PFSK-1 (cell line): ENCODE results near the gene SLC39A6.

ENCODE experiments used
- FOXP2 ChIP-seq: optimal IDR thresholded peaks from 2 replicates; pipeline ENCODE3; 2011; ENCODE audit warnings: borderline replicate concordance, control low read depth, inconsistent platforms; ENCODE audit not compliant: insufficient read depth; ENCODE audit errors: extremely low read length, extremely low read depth
- POLR2AphosphoS5 ChIP-seq: IDR thresholded peaks from 2 replicates; pipeline ENCODE4 v1.6.1; 2012; ENCODE audit warnings: low read depth, mild to moderate bottlenecking, control low read depth, low read length, moderate library complexity
- SIN3A ChIP-seq: IDR thresholded peaks from 2 replicates; pipeline ENCODE4 v1.6.1; 2012; ENCODE audit warnings: mild to moderate bottlenecking, low read length, moderate library complexity, borderline replicate concordance; ENCODE audit not compliant: insufficient read depth
- TAF1 ChIP-seq: IDR thresholded peaks from 2 replicates; pipeline ENCODE4 v1.6.1; 2012; ENCODE audit warnings: low read length, control low read depth, borderline replicate concordance; ENCODE audit not compliant: insufficient read depth
- TF ChIP-seq, protein P1 (sequence below), 2 experiments: IDR thresholded peaks; 2 replicates each; pipeline versions ENCODE4 v1.6.1 to v1.8.0; 2011 to 2012; ENCODE audit warnings: low read depth in 2 of 2, low read length in 2 of 2, control low read depth in 1 of 2, inconsistent platforms in 1 of 2, mild to moderate bottlenecking in 1 of 2, moderate library complexity in 1 of 2; ENCODE audit not compliant: insufficient read depth in 1 of 2

Gene SLC39A6

DNA sequence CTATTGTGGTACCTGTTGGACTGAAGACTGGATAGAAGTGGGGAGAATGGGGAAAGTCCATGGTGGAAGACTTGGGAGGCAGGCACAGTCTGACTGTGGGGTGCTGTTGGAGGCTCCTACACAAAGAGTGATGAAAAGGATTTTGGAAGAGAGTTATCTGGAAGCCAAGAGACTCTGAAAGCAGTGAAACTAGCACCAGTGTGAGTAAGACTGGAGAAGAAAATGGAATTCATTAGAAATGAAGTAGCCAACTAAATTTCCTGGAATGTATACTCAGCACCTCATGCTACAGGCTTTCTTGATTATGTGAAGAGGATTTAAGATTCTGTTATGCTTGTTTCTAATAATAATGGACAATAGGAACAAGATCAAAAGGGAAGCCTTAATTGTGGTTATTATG is 28.3 kb upstream of the SLC39A6 start:
- TF ChIP-seq SIN3A (no peak), TAF1 (no peak), FOXP2 (no peak), POLR2AphosphoS5 (no peak)
- TF ChIP-seq, protein P1, sequence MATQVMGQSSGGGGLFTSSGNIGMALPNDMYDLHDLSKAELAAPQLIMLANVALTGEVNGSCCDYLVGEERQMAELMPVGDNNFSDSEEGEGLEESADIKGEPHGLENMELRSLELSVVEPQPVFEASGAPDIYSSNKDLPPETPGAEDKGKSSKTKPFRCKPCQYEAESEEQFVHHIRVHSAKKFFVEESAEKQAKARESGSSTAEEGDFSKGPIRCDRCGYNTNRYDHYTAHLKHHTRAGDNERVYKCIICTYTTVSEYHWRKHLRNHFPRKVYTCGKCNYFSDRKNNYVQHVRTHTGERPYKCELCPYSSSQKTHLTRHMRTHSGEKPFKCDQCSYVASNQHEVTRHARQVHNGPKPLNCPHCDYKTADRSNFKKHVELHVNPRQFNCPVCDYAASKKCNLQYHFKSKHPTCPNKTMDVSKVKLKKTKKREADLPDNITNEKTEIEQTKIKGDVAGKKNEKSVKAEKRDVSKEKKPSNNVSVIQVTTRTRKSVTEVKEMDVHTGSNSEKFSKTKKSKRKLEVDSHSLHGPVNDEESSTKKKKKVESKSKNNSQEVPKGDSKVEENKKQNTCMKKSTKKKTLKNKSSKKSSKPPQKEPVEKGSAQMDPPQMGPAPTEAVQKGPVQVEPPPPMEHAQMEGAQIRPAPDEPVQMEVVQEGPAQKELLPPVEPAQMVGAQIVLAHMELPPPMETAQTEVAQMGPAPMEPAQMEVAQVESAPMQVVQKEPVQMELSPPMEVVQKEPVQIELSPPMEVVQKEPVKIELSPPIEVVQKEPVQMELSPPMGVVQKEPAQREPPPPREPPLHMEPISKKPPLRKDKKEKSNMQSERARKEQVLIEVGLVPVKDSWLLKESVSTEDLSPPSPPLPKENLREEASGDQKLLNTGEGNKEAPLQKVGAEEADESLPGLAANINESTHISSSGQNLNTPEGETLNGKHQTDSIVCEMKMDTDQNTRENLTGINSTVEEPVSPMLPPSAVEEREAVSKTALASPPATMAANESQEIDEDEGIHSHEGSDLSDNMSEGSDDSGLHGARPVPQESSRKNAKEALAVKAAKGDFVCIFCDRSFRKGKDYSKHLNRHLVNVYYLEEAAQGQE (IDR thresholded peaks at IDR 0.05; ENCODE audit: insufficient read depth in 1 of 2, low read depth in 2 of 2, low read length in 2 of 2) = no peak

DNA sequence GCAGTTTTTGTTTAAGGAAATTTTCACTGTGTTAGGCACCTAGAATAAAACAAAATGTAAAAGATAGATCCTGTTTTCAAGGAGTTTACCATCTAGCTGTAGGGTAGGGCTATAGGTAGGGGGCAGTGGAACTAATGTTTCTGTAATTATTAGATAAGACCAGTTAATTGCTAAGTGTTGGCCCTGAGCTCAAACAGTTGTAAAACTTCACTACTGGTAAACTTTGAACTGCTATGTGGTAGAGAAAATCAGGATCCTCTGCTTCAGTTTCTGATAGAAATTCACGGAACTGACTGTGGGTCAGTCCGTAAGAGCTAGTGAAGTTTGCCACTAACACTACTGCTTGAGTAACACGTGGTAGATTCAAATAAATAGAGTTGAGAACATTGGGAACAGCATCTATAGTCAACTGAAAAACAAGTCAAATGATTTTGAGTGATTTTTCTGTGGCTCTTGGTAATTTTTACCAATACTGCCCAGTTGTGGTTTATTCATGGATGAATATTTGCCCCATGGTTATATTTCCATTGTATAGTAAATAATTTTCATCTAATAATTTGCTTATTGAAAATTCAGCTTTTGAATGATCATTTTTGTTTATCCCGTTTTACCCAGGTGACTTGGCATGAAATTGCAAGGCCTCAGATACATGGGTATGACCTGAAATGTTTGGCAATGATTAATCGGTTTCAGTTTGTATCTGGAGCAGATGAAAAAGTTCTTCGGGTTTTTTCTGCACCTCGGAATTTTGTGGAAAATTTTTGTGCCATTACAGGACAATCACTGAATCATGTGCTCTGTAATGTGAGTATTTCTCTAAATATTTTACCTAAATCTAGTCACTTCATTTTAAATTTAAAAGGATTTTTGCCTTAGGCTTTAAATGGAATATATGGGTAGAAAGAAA is 27.0 kb upstream of the SLC39A6 start:
- TF ChIP-seq POLR2AphosphoS5 (no peak), FOXP2 (no peak), TAF1 (no peak), SIN3A (no peak)
- TF ChIP-seq, protein P1 (IDR thresholded peaks at IDR 0.05; ENCODE audit: insufficient read depth in 1 of 2, low read depth in 2 of 2, low read length in 2 of 2) = no peak

DNA sequence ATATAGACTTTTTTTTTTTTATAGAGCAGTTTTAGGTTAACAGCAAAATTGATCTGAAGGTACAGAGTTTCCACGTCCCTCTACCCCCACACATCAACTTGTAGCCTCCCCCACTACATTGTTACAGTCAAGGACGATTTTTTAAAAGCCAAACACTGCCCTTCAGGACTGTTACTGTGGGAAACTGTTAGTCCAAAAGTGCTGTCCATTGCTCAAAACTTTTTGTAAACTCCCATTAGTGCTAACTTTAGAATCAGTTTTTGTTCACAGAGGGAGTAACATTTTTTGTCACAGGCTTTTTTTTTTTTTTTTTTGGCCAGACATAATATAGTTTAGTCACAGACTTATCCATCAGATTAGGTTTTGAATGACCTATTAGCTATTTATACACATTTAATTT is 24.6 kb upstream of the SLC39A6 start:
- TF ChIP-seq SIN3A (no peak), TAF1 (no peak), POLR2AphosphoS5 (no peak), FOXP2 (no peak)
- TF ChIP-seq, protein P1 (IDR thresholded peaks at IDR 0.05; ENCODE audit: insufficient read depth in 1 of 2, low read depth in 2 of 2, low read length in 2 of 2) = no peak

DNA sequence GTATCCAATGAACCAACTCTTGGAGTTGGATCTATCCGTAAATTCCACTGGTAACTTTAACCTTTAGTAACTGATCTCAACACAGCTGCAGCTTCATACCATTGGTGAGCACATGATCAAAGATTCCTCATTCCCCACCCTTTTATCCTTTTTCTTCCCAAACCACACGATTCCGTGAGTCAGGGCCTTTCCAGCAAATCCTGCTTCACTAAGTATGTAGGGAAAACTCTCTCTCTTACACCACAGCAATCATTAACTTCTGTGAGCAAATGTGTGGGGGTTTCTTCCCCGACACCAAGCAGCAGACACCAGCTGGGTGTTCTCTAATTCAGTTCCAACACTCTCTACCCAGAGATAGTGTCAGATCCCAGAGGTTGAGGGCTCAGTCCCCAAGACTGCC is 24.1 kb upstream of the SLC39A6 start:
- no peak for TF ChIP-seq TAF1
- TF ChIP-seq, protein P1 (IDR thresholded peaks at IDR 0.05; ENCODE audit: insufficient read depth in 1 of 2, low read depth in 2 of 2, low read length in 2 of 2) = no peak
- TF ChIP-seq FOXP2 = no peak
- no peak for TF ChIP-seq SIN3A
- TF ChIP-seq POLR2AphosphoS5 = no peak
